GM20000 (cell line): ENCODE data around the gene ENOX1.

Experiments used
- DNase-seq: peaks from one replicate; pipeline ENCODE4 v3.0.0; 2012; ENCODE audit warnings: low spot score
- TF ChIP-seq, protein P1 (sequence below): IDR thresholded peaks from 2 replicates; pipeline ENCODE4 v1.5.1; 2012; ENCODE audit warnings: mild to moderate bottlenecking, control low read depth; ENCODE audit errors: extremely low read depth, missing control alignments

The ENOX1 gene

GRCh38 chr13:43266936-43267615, 519.7 kb downstream of the ENOX1 start:
- no peak for DNase-seq
- TF ChIP-seq, protein P1, sequence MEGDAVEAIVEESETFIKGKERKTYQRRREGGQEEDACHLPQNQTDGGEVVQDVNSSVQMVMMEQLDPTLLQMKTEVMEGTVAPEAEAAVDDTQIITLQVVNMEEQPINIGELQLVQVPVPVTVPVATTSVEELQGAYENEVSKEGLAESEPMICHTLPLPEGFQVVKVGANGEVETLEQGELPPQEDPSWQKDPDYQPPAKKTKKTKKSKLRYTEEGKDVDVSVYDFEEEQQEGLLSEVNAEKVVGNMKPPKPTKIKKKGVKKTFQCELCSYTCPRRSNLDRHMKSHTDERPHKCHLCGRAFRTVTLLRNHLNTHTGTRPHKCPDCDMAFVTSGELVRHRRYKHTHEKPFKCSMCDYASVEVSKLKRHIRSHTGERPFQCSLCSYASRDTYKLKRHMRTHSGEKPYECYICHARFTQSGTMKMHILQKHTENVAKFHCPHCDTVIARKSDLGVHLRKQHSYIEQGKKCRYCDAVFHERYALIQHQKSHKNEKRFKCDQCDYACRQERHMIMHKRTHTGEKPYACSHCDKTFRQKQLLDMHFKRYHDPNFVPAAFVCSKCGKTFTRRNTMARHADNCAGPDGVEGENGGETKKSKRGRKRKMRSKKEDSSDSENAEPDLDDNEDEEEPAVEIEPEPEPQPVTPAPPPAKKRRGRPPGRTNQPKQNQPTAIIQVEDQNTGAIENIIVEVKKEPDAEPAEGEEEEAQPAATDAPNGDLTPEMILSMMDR: no peak

GRCh38 chr13:43265028-43265427, 521.7 kb downstream of the ENOX1 start:
- TF ChIP-seq, protein P1: no peak
- no peak for DNase-seq

GRCh38 chr13:43264458-43264857, 522.3 kb downstream of the ENOX1 start:
- no peak for DNase-seq
- TF ChIP-seq, protein P1: no peak

DNA sequence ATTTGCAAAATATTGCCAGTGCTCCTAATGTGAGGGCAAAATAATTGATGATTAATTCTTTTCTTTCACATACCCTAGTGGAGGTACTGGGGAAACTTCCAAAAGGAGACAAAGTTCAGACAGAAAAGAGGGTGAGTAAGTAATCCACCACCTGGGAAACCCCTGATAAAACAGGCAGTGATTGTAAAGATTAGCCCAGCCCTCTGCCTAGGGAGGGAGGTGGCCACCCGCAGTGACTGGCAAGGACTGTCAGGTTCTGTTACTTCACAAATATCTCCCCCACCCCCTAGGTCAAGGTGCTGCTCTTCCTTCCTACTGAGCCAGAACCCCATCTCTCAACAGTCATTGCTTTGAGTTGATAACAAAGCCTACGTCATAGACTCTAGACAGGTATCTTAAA, 523.7 kb downstream of the ENOX1 start:
- DNase-seq: no peak
- TF ChIP-seq, protein P1: no peak

DNA sequence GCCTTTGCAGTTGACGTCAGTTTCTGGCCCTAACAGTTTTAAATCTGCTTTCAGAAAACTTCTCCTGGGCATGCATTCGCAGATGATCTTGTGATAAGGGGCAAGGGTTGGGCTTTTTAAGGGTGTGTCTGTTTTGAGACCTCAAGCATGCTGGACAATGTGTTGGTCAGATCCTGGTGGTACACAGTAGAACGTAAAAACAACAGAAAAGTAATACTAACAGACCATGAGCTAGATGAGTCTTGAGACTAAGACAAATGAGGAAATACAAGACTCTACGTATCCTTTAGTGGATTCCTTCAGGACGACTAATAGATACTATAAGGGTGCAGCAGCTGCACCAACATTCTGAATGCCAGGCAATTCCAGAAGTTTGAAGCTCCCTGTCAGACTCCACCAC, 525.8 kb downstream of the ENOX1 start:
- TF ChIP-seq, protein P1: no peak
- no peak for DNase-seq

GRCh38 chr13:43258771-43259170, 528.0 kb downstream of the ENOX1 start:
- no peak for DNase-seq
- TF ChIP-seq, protein P1: no peak

GRCh38 chr13:43257765-43258164, 529.0 kb downstream of the ENOX1 start:
- no peak for DNase-seq
- TF ChIP-seq, protein P1: no peak
